Caco-2 (cell line): Measurements from ENCODE around the gene CCDC178. TPM values are rescaled to one million over a fixed set of nuclear protein-coding genes. Genes with fewer than 3 reads are reported as not detected.

Experiments used
- BruUV-seq: library from RNA; stranded (reverse); fragments of 400-500 nt; replicated peaks from 2 replicates; lab custom pipeline; 2021; lab: Mats Ljungman, UMichigan
- CTCF ChIA-PET: fragments of 300-600 bp; sonication (Branson Sonifier 250); formaldehyde crosslinking; loops from one replicate; lab custom pipeline; 2022; ENCODE audit warnings: antibody characterized with exemption; lab: Charles Lee
- POLR2A ChIA-PET: fragments of 300-600 bp; sonication (Branson Sonifier 250); formaldehyde crosslinking; loops from one replicate; lab custom pipeline; 2022; ENCODE audit warnings: antibody characterized with exemption; lab: Charles Lee
- DNase-seq, 2 experiments: peaks; one replicate each; pipeline versions ENCODE4 v3.0.0 to v3.0.0-alpha.2; 2020 to 2022
- H3K27me3 ChIP-seq: replicated peaks from 2 replicates; pipeline ENCODE4 v1.6.0; 2011; ENCODE audit warnings: low read length; ENCODE audit not compliant: control insufficient read depth, insufficient read depth
- H3K36me3 ChIP-seq: 2 replicates; pipeline ENCODE4 v1.5.1; 2011; ENCODE audit warnings: low read length; ENCODE audit not compliant: control insufficient read depth, insufficient read depth
- H3K4me1 ChIP-seq: fragments of 250-450 bp; sonication (Bioruptor Pico); 2 replicates; pipeline ENCODE4 v1.5.1; 2020; ENCODE audit warnings: mild to moderate bottlenecking
- H3K4me3 ChIP-seq: 2 replicates; pipeline ENCODE4 v1.5.1; 2011; ENCODE audit warnings: low read depth, mild to moderate bottlenecking, control low read depth, low read length
- H3K9me3 ChIP-seq: fragments of 250-450 bp; sonication (Bioruptor Pico); 2 replicates; pipeline ENCODE4 v1.5.1; 2020; ENCODE audit warnings: mild to moderate bottlenecking, moderate library complexity
- H3K27ac Mint-ChIP-seq: one replicate; pipeline ENCODE4 v1.8.0; 2022; ENCODE audit warnings: mixed read lengths; ENCODE audit not compliant: unreplicated experiment
- H3K27me3 Mint-ChIP-seq: one replicate; pipeline ENCODE4 v1.8.0; 2022; ENCODE audit warnings: mixed read lengths; ENCODE audit not compliant: insufficient read depth, unreplicated experiment
- H3K36me3 Mint-ChIP-seq: one replicate; pipeline ENCODE4 v1.8.0; 2022; ENCODE audit warnings: mild to moderate bottlenecking, mixed read lengths; ENCODE audit not compliant: insufficient read depth, unreplicated experiment
- H3K4me1 Mint-ChIP-seq: one replicate; pipeline ENCODE4 v1.8.0; 2022; ENCODE audit warnings: low read depth, mixed read lengths; ENCODE audit not compliant: unreplicated experiment
- H3K4me3 Mint-ChIP-seq: one replicate; pipeline ENCODE4 v1.8.0; 2022; ENCODE audit warnings: mild to moderate bottlenecking, moderate library complexity, mixed read lengths; ENCODE audit not compliant: unreplicated experiment
- H3K9me3 Mint-ChIP-seq: one replicate; pipeline ENCODE4 v1.8.0; 2022; ENCODE audit warnings: mixed read lengths; ENCODE audit not compliant: unreplicated experiment
- intact Hi-C: fragments of 100-400 bp; cut with micrococcal nuclease; formaldehyde crosslinking; loops from one replicate; pipeline ENCODE4 v1.10.0; 2022; ENCODE audit not compliant: unreplicated experiment
- total RNA-seq: library from RNA; stranded (reverse); gene quantifications from 2 replicates; pipeline ENCODE4 v1.2.3, GENCODE V29; 2022
- TF ChIP-seq, protein P1 (sequence below), 2 experiments: fragments of 200-600 bp in 1 of 2; IDR thresholded peaks; 1 replicate in 1 of 2; 2 replicates in 1 of 2; pipeline versions ENCODE4 v1.5.1 to v1.8.0; 2011 to 2022; ENCODE audit warnings: antibody characterized with exemption in 1 of 2, control low read depth in 1 of 2, inconsistent platforms in 1 of 2, low read depth in 1 of 2, low read length in 1 of 2, mild to moderate bottlenecking in 1 of 2, moderate library complexity in 1 of 2; ENCODE audit not compliant: insufficient read depth in 1 of 2, severe bottlenecking in 1 of 2, unreplicated experiment in 1 of 2

The CCDC178 gene
- total RNA-seq, 1 experiment from 2014 or later, result not detected

DNA sequence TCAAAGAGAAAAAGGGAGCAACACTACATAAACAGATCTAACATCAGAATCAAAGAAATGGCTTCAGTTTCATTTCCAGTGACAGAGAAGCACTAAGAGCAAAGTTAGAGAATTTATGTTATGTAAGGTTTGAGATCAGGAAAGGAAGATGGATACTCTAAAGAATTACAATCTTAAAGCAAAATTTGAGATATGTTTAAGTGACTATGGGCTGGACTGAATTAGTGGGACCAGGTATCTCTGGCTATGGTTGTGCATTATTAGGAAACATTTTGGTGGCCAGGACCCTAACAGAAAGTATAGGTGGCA, 208.2 kb downstream of the CCDC178 start:
- Mint-ChIP-seq H3K27ac (no peak overlapping the region), H3K36me3 (no peaks in the 10 kb centered on the region), H3K27me3 (no peaks in the 10 kb centered on the region), H3K4me3 (no peak overlapping the region), H3K4me1 (no peaks in the 10 kb centered on the region), H3K9me3 (no peaks in the 10 kb centered on the region)
- Histone ChIP-seq H3K4me1 (no peaks in the 10 kb centered on the region), H3K36me3 (no peaks in the 10 kb centered on the region), H3K9me3 (no peaks in the 10 kb centered on the region), H3K4me3 (no peak overlapping the region), H3K27me3 (no peaks in the 10 kb centered on the region)
- POLR2A ChIA-PET, result no interaction called here
- TF ChIP-seq, protein P1, sequence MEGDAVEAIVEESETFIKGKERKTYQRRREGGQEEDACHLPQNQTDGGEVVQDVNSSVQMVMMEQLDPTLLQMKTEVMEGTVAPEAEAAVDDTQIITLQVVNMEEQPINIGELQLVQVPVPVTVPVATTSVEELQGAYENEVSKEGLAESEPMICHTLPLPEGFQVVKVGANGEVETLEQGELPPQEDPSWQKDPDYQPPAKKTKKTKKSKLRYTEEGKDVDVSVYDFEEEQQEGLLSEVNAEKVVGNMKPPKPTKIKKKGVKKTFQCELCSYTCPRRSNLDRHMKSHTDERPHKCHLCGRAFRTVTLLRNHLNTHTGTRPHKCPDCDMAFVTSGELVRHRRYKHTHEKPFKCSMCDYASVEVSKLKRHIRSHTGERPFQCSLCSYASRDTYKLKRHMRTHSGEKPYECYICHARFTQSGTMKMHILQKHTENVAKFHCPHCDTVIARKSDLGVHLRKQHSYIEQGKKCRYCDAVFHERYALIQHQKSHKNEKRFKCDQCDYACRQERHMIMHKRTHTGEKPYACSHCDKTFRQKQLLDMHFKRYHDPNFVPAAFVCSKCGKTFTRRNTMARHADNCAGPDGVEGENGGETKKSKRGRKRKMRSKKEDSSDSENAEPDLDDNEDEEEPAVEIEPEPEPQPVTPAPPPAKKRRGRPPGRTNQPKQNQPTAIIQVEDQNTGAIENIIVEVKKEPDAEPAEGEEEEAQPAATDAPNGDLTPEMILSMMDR (IDR thresholded peaks at IDR 0.05; ENCODE audit: insufficient read depth in 1 of 2, low read depth in 1 of 2, low read length in 1 of 2, severe bottlenecking in 1 of 2, unreplicated experiment in 1 of 2), result peak in 1 of 2 experiments; percentile 5
- no peak for DNase-seq
- BruUV-seq, result no TSS peak
- intact Hi-C loops, result loop anchor here (1.0 to 10.0 kb wide), 2 partner anchors 263 to 533 kb away; no protein-coding TSS in a partner anchor
- CTCF ChIA-PET, result interaction anchor here (0.7 to 1.8 kb wide), 3 partner anchors 22 to 529 kb away, joined by 3 to 8 read pairs (median 5); no protein-coding TSS in a partner anchor

DNA sequence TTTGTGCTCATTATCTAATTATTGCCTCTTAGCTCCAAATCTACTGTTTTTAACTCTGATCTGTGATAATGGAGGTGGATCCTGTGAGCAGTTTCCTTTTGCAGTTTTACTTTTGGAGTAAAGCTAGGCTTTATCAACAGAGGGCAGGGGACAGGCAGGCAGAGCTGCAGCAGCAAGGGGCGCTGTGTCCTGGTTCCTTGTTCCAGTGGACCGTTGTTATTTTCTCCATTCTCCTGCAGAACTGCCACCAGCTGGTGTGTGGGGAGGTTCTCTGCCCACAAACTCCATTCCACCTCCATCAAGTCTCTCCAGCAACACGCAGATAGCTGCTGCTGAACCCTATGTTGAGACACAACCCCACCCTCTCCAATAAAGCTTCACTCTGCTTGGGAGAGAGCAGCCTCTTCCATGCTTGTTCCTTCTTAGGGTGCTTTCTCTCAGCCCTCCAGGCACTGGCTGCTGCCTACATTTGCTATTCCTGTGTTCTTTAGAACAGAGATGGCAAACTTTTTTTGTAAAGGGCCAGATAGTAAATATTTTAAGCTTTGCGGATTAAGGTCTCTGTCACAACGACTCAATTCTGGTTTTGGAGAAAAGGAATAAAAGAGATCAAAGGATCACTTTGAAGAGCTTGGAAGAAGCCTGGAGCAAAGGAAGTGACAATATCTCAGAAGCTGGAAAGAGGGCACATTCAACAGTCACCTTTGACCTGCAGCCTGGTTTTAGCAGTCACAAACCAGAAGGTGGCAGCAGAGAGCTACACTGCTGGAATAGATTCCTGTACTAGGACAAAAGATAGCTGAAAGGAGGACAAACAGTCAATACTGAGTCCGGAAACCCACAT, 208.8 kb downstream of the CCDC178 start:
- Mint-ChIP-seq H3K27ac (no peak overlapping the region), H3K4me1 (no peaks in the 10 kb centered on the region)
- BruUV-seq, result no TSS peak

DNA sequence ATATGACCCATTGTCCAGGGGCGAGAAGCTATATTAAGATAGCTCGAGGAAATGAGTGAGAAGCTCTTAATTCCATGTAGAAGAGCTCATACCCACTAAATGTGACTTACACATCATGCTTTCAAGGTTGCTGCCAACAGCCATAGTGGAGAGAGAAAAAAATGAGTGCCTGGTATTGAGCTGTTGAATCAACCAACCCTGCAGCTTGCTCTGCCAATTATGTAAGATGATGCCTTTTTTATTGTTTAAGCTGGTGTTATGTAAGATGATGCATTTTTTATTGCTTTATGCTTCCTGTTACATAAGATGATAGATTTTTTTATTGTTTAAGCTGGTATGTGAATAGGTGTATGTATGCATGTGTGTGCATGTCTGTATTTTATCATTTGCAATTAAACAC, 228.2 kb downstream of the CCDC178 start:
- CTCF ChIA-PET, result no interaction called here
- intact Hi-C loops, result no loop called here
- POLR2A ChIA-PET, result no interaction called here

More for the DNA sequence above, 208.8 kb downstream of the CCDC178 start:
- H3K36me3 ChIP-seq, result no peaks in the 10 kb centered on the region
- H3K4me3 ChIP-seq, result no peak overlapping the region
- H3K27me3 ChIP-seq, result no peaks in the 10 kb centered on the region
- TF ChIP-seq, protein P1 (IDR thresholded peaks at IDR 0.05; ENCODE audit: insufficient read depth in 1 of 2, low read depth in 1 of 2, low read length in 1 of 2, severe bottlenecking in 1 of 2, unreplicated experiment in 1 of 2), result peak; percentile 56 to 63
- no peak overlapping the region for H3K4me3 Mint-ChIP-seq
- intact Hi-C loops, result loop anchor here (1.0 to 10.0 kb wide), 2 partner anchors 264 to 533 kb away; no protein-coding TSS in a partner anchor
- ChIA-PET POLR2A (no interaction called here), CTCF (interaction anchor here (0.7 to 1.8 kb wide), 3 partner anchors 21 to 530 kb away, joined by 3 to 8 read pairs (median 5); no protein-coding TSS in a partner anchor)
- H3K27me3 Mint-ChIP-seq, result no peaks in the 10 kb centered on the region
- no peaks in the 10 kb centered on the region for H3K9me3 ChIP-seq
- H3K9me3 Mint-ChIP-seq, result no peaks in the 10 kb centered on the region
- no peaks in the 10 kb centered on the region for H3K36me3 Mint-ChIP-seq
- peak; percentile 56 to 62 for DNase-seq
- H3K4me1 ChIP-seq, result no peaks in the 10 kb centered on the region

More for the DNA sequence above, 228.2 kb downstream of the CCDC178 start:
- H3K36me3 Mint-ChIP-seq, result no peaks in the 10 kb centered on the region
- peaks cover 2% of the 10 kb centered on the region for H3K27me3 Mint-ChIP-seq
- Histone ChIP-seq H3K4me3 (no peak overlapping the region), H3K36me3 (no peaks in the 10 kb centered on the region), H3K27me3 (no peaks in the 10 kb centered on the region), H3K9me3 (no peaks in the 10 kb centered on the region), H3K4me1 (no peaks in the 10 kb centered on the region)
- TF ChIP-seq, protein P1 (IDR thresholded peaks at IDR 0.05; ENCODE audit: insufficient read depth in 1 of 2, low read depth in 1 of 2, low read length in 1 of 2, severe bottlenecking in 1 of 2, unreplicated experiment in 1 of 2), result no peak
- BruUV-seq, result no TSS peak
- DNase-seq, result no peak
- H3K4me1 Mint-ChIP-seq, result no peaks in the 10 kb centered on the region
- no peak overlapping the region for H3K4me3 Mint-ChIP-seq
- H3K9me3 Mint-ChIP-seq, result no peaks in the 10 kb centered on the region
- H3K27ac Mint-ChIP-seq, result no peak overlapping the region
